Sigmoid colon (tissue), 4 donors: ENCODE results near the gene C8B.

Source experiments
- EP300 ChIP-seq, 4 donors: sonication (generic); formaldehyde crosslinking; IDR thresholded peaks; one replicate each; pipeline ENCODE4 v1.6.1; 2017; ENCODE audit warnings: antibody characterized with exemption in 4 of 4
- POLR2A ChIP-seq, 2 donors: fragments of 450-650 bp; IDR thresholded peaks; one replicate each; pipeline ENCODE4 v1.6.1; 2016; ENCODE audit warnings: antibody characterized with exemption in 2 of 2, mild to moderate bottlenecking in 2 of 2, moderate library complexity in 2 of 2
- POLR2AphosphoS5 ChIP-seq, 4 donors: sonication (generic); formaldehyde crosslinking; IDR thresholded peaks; one replicate each; pipeline ENCODE4 v1.6.1; 2017; ENCODE audit warnings: antibody characterized with exemption in 4 of 4
- TF ChIP-seq, protein P1 (sequence below), 4 experiments: fragments of 450-650 bp in 3 of 4; fragments of 200-600 bp in 1 of 4; IDR thresholded peaks; one replicate each; pipeline ENCODE4 v1.5.1; 2016 to 2019; ENCODE audit warnings: antibody characterized with exemption in 4 of 4, mild to moderate bottlenecking in 3 of 4, moderate library complexity in 2 of 4

DNA sequence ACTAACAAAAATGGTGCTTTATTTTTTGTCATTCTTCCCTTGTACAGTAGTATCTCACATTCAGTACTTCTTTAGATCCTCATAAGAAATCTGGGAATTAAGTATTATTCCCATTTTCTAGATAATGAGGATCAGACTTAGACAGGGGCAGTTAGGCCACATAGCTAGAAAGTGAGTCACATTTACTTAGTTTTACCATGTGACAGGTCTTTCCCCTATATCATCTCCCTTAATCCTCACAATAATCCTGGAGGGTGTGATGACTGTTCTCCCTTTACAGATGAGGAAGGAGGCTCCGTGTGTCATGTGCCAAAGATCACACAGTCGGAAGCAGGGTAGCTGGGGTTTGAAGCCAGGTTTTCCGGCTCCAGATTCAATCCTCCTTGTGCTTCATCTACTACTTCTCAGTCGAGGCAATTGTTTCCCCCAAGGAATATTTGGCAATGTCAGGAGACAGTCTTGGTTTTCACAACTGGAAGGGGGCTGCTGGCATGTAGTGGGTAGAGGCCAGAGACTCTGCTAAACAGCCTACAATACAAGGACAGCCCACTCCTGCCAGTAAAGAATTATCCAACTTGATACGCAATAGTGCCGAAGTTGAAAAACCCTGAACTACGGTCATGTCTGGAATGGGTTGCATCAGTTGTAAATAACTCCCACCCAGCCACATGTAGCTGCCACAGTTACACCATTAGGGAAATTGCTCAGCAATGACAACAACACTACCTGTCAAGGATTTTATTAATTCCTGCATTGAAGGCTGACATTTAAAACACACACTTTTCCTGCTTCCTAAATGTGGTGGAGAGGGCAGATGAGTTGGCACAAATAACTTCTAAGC is 54.5 kb downstream of the C8B start:
- TF ChIP-seq POLR2AphosphoS5 (IDR thresholded peaks at IDR 0.05) (no peak), POLR2A (IDR thresholded peaks at IDR 0.05) (no peak), EP300 (IDR thresholded peaks at IDR 0.05) (no peak)
- TF ChIP-seq, protein P1, sequence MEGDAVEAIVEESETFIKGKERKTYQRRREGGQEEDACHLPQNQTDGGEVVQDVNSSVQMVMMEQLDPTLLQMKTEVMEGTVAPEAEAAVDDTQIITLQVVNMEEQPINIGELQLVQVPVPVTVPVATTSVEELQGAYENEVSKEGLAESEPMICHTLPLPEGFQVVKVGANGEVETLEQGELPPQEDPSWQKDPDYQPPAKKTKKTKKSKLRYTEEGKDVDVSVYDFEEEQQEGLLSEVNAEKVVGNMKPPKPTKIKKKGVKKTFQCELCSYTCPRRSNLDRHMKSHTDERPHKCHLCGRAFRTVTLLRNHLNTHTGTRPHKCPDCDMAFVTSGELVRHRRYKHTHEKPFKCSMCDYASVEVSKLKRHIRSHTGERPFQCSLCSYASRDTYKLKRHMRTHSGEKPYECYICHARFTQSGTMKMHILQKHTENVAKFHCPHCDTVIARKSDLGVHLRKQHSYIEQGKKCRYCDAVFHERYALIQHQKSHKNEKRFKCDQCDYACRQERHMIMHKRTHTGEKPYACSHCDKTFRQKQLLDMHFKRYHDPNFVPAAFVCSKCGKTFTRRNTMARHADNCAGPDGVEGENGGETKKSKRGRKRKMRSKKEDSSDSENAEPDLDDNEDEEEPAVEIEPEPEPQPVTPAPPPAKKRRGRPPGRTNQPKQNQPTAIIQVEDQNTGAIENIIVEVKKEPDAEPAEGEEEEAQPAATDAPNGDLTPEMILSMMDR (IDR thresholded peaks at IDR 0.05) = no peak
